GM12891 (cell line): ENCODE data around the gene CDCA3.

ENCODE experiments used
- DNase-seq: peaks from one replicate; pipeline ENCODE4 v3.0.0; 2011; ENCODE audit warnings: low spot score; ENCODE audit not compliant: insufficient read length
- FAIRE-seq: peaks from 2 replicates; lab custom pipeline; 2011; peaks lifted over from hg19 to GRCh38; lab: Jason Lieb, UNC
- PAX5 ChIP-seq: IDR thresholded peaks from 2 replicates; pipeline ENCODE4 v1.6.1; 2011; ENCODE audit warnings: low read length, moderate library complexity, mild to moderate bottlenecking; ENCODE audit not compliant: insufficient read depth, severe bottlenecking
- POLR2A ChIP-seq: IDR thresholded peaks from 2 replicates; pipeline ENCODE4 v1.6.1; 2011; ENCODE audit warnings: low read depth, low read length, control low read depth
- POLR2AphosphoS5 ChIP-seq: IDR thresholded peaks from 2 replicates; pipeline ENCODE4 v1.6.1; 2011; ENCODE audit warnings: low read depth, low read length, control low read depth
- POU2F2 ChIP-seq: IDR thresholded peaks from 2 replicates; pipeline ENCODE4 v1.6.1; 2011; ENCODE audit warnings: low read depth, mild to moderate bottlenecking, control low read depth, low read length, moderate library complexity
- SPI1 ChIP-seq: IDR thresholded peaks from 2 replicates; pipeline ENCODE4 v1.6.1; 2011; ENCODE audit warnings: low read depth, low read length, control low read depth
- TAF1 ChIP-seq: IDR thresholded peaks from 2 replicates; pipeline ENCODE4 v1.6.1; 2011; ENCODE audit warnings: low read depth, low read length, control low read depth

The CDCA3 gene

GRCh38 chr12:6851921-6852650 lies 1.0 kb upstream of the CDCA3 start, which contains the start of gene USP5:
Gene USP5 (plus strand): TSS chr12:6852150. CDS start chr12:6852180, 30 bp downstream.
- TF ChIP-seq POLR2A: peak; percentile 85
- no peak for TF ChIP-seq PAX5
- peak; percentile 84 for TF ChIP-seq POLR2AphosphoS5
- TF ChIP-seq SPI1: peak; percentile 40
- TF ChIP-seq POU2F2: no peak
- TF ChIP-seq TAF1: peak; percentile 75
- DNase-seq (peak; percentile 92), FAIRE-seq (peak; percentile 100)

DNA sequence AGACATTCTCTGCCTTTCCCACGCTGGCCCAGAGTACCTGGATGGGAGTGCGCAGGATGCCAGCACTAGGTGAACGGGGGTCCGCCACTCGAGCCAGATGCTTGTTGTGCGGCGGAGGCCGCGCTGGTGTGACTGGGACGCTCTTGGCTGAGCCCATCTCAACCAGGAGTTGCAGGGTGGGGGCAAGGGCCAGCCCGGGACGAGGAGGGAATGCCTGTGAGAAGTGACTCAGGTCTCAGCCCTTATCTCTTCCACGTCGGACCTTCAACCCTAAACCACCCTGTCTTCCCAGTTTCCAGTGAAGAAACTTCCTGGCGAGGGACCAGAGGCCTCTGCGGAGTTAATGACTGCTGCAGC lies 312 bp downstream of the CDCA3 start:
- DNase-seq (no peak), FAIRE-seq (no peak)
- TF ChIP-seq TAF1 (no peak), PAX5 (no peak), POLR2A (no peak), POU2F2 (no peak), SPI1 (no peak), POLR2AphosphoS5 (no peak)

DNA sequence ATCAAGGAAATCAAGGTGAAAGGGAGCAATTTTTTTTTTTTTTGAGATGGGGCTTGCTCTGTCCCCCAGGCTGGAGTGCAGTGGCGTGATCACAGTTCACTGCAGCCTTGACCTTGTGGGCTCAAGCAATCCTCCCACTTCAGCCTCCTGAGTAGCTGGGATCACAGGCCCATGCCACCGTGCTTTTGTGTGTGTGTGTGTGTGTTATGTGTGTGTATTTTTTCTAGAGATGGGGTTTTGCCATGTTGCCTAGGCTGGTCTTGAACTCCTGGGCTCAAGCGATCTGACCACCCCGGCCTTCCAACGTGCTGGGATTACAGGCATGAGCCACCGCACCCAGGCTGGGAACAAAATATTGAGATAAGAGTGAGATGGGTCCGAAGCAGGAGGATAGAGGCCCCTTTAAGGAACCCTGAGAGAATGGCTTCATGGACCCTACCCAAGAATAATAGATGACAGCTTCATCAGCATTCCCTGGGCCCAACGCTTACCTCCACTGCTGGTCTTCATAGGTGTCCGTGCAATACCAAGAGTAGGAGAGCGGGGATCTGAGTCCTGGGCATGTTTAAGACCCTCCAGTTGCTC lies 1.0 kb downstream of the CDCA3 start:
- no peak for FAIRE-seq
- no peak for DNase-seq
- TF ChIP-seq POLR2AphosphoS5: no peak
- TF ChIP-seq SPI1: no peak
- no peak for TF ChIP-seq POLR2A
- no peak for TF ChIP-seq TAF1
- no peak for TF ChIP-seq POU2F2
- no peak for TF ChIP-seq PAX5

DNA sequence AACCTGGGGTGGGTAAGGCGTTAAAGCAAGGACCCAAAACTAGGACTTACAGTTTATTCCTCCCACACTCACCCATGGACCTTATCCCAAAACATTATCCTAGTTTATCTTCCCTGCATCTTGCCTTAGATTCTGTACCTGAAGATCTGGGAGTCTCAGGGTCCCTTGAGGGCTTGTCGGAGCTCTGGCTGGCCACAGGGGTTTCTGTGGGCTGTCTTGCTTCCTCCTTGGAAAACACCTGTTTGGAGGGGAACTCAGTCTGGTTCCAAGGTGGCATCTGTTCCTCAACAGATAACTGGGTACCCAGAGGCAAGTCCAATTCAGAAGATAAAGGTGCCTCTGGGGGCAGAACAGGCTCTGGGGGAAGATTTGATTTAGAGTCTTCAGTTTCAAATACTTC lies 1.7 kb downstream of the CDCA3 start:
- TF ChIP-seq SPI1 (peak; percentile 44; the same call in 1 of the 2 replicates), POU2F2 (no peak)
- FAIRE-seq: no peak
- DNase-seq: no peak

GRCh38 chr12:6847676-6848075 lies 3.4 kb downstream of the CDCA3 start:
- no peak for FAIRE-seq

GRCh38 chr12:6846316-6846869 lies 4.7 kb downstream of the CDCA3 start:
- TF ChIP-seq POLR2A: no peak
- no peak for TF ChIP-seq POLR2AphosphoS5
- TF ChIP-seq SPI1: no peak
- FAIRE-seq (no peak), DNase-seq (no peak)

More at GRCh38 chr12:6847676-6848075, 3.4 kb downstream of the CDCA3 start:
- TF ChIP-seq SPI1 (no peak), POU2F2 (no peak), POLR2A (no peak), TAF1 (no peak)
- no peak for DNase-seq

- no peak for FAIRE-seq
- no peak for DNase-seq
- TF ChIP-seq TAF1 (no peak), PAX5 (no peak), POLR2A (no peak), SPI1 (no peak), POU2F2 (no peak), POLR2AphosphoS5 (no peak)
Measured at GRCh38 chr12:6845395-6845794, 5.7 kb downstream of the CDCA3 start.

DNA sequence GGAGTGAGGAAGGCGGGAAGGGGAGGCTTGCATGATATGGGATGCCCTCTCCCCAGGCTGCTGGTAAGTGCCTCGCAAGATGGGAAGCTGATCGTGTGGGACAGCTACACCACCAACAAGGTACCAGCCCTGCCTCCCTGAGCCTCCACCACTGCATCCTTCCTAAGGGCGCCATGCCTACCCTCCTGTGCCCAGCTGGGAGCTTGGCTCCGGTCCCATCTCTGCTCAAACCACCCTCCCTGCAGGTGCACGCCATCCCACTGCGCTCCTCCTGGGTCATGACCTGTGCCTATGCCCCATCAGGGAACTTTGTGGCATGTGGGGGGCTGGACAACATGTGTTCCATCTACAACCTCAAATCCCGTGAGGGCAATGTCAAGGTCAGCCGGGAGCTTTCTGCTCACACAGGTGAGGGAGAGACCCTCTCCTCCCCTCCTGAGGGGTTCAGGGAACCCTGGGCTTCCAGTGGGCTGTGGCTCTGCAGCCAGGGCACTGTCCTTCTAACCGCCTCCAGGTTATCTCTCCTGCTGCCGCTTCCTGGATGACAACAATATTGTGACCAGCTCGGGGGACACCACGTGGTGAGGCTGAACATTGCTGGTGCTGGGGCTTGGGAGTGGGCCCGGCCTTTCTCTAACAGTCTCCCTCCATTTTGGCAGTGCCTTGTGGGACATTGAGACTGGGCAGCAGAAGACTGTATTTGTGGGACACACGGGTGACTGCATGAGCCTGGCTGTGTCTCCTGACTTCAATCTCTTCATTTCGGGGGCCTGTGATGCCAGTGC lies 7.8 kb downstream of the CDCA3 start:
- no peak for DNase-seq
- no peak for FAIRE-seq
- no peak for TF ChIP-seq POLR2A
- no peak for TF ChIP-seq TAF1
- no peak for TF ChIP-seq POU2F2
- TF ChIP-seq POLR2AphosphoS5: no peak
- TF ChIP-seq PAX5: no peak
- no peak for TF ChIP-seq SPI1

- DNase-seq: no peak
Measured at GRCh38 chr12:6842075-6842474, 9.0 kb downstream of the CDCA3 start.

More at GRCh38 chr12:6842075-6842474, 9.0 kb downstream of the CDCA3 start:
- no peak for TF ChIP-seq TAF1
- no peak for TF ChIP-seq POU2F2
- TF ChIP-seq SPI1: no peak
- no peak for TF ChIP-seq POLR2A
- no peak for TF ChIP-seq PAX5
- no peak for TF ChIP-seq POLR2AphosphoS5
- FAIRE-seq: no peak
